Measurements from ENCODE around the gene TPST2. TPM values are rescaled to one million over a fixed set of nuclear protein-coding genes. Genes with fewer than 3 reads are reported as not detected.
A peak's percentile ranks its signal among the peaks of the same experiment; 100 is the strongest.

Gene TPST2
- total and polyA plus RNA-seq, 12 donors: 15.7 to 167 (median 57.0) TPM

DNA sequence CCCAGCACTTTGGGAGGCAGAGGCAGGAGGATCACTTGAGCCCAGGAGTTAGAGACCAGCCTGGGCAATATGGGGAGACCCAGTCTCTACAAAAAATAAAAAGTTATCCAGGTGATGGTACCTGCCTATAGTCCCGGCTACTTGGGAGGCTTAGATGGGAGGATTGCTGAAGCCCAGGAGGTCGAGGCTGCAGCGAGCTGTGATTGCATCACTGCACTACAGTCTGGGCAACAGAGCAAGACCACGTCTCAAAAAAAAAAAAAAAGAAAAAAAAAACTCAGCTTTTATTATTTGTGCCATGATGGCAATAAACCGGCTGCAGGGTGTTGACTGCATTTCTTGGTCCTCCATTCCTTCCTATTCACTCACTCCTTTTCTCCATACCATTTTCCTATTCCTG, 44.1 kb downstream of the TPST2 start:
- Histone ChIP-seq H3K27me3 (no peaks in the 10 kb centered on the region), H3K27ac (no peak overlapping the region), H3K36me3 (replicated peaks in 1 of 2) (peaks cover 0 to 9% of the 10 kb centered on the region in 2 donors), H3K4me1 (replicated peaks in 1 of 2) (peaks cover 27 to 28% of the 10 kb centered on the region in 2 donors), H3K4me3 (no peak overlapping the region), H3K9me3 (replicated peaks in 1 of 3) (no peaks in the 10 kb centered on the region)
- 79 to 87% (median 82%) methylated on average over 5 of the region's 5 CpGs for WGBS, 4 donors
- intact Hi-C loops (cut with DNase I): no loop called here
- no peak for TF ChIP-seq POLR2A (IDR thresholded peaks at IDR 0.05)
- TF ChIP-seq, protein P1, sequence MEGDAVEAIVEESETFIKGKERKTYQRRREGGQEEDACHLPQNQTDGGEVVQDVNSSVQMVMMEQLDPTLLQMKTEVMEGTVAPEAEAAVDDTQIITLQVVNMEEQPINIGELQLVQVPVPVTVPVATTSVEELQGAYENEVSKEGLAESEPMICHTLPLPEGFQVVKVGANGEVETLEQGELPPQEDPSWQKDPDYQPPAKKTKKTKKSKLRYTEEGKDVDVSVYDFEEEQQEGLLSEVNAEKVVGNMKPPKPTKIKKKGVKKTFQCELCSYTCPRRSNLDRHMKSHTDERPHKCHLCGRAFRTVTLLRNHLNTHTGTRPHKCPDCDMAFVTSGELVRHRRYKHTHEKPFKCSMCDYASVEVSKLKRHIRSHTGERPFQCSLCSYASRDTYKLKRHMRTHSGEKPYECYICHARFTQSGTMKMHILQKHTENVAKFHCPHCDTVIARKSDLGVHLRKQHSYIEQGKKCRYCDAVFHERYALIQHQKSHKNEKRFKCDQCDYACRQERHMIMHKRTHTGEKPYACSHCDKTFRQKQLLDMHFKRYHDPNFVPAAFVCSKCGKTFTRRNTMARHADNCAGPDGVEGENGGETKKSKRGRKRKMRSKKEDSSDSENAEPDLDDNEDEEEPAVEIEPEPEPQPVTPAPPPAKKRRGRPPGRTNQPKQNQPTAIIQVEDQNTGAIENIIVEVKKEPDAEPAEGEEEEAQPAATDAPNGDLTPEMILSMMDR (IDR thresholded peaks at IDR 0.05): no peak
- DNase-seq: no peak

DNA sequence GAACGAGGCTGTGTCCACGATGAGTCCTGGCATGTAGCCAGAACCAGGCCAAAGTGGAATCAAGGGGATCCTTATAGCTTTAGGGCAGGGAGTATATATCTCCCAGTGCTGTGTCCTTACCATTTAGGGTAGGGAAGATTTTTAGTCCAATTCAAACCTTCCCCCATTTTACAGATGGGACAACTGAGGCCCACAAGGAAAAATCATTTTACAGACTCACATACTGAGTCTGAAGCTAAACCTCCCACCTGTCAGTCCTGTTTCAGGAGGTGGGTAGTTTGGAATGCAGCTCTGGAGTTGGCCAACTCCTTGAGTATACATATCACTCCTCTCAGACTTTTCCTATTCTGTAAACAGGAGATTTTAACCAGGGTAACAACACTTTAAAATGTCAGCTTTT, 44.5 kb downstream of the TPST2 start:
- 50 to 81% (median 72%) methylated on average over 2 of the region's 2 CpGs for WGBS, 4 donors
- Histone ChIP-seq H3K27me3 (no peaks in the 10 kb centered on the region), H3K9me3 (replicated peaks in 1 of 3) (no peaks in the 10 kb centered on the region), H3K4me3 (no peak overlapping the region), H3K36me3 (replicated peaks in 1 of 2) (peaks cover 0 to 13% of the 10 kb centered on the region in 2 donors), H3K4me1 (replicated peaks in 1 of 2) (peaks cover 22 to 24% of the 10 kb centered on the region in 2 donors), H3K27ac (no peak overlapping the region)
- no peak for DNase-seq
- no peak for TF ChIP-seq POLR2A (IDR thresholded peaks at IDR 0.05)
- TF ChIP-seq, protein P1 (IDR thresholded peaks at IDR 0.05): no peak
- intact Hi-C loops (cut with DNase I): no loop called here

DNA sequence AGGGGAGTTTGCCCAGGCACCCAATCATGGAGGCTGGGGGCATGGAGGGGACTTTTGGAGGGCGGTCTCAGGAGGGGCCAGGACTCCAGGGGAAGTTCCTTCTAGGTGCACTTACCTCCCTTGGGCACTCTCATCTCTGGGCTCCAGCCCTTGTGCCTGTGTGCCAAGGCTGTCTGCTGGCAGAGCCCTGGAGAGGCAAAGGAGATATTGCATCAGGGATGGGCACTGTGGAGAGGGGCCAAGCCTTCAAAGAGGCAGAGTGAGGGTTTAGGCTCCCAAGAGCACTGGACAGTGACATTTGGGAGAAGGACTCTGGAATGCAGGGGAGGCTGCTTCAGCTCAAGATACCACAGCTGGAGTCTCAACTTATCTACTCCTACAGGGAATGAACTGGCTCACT, 45.4 kb downstream of the TPST2 start:
- H3K36me3 ChIP-seq (replicated peaks in 1 of 2): peaks cover 0 to 22% of the 10 kb centered on the region in 2 donors
- peak in 3 of 7 donors; percentile 45 to 57 (median 53) for DNase-seq
- TF ChIP-seq, protein P1 (IDR thresholded peaks at IDR 0.05): no peak
- TF ChIP-seq POLR2A (IDR thresholded peaks at IDR 0.05): no peak
- H3K4me1 ChIP-seq (replicated peaks in 1 of 2): peaks cover 16 to 20% of the 10 kb centered on the region in 2 donors
- intact Hi-C loops (cut with DNase I): no loop called here
- H3K27me3 ChIP-seq: no peaks in the 10 kb centered on the region
- H3K4me3 ChIP-seq: no peak overlapping the region
- H3K27ac ChIP-seq: peak overlapping the region in 2 of 5 donors; percentile 15 to 39
- no peaks in the 10 kb centered on the region for H3K9me3 ChIP-seq (replicated peaks in 1 of 3)
- WGBS, 4 donors: 94 to 100% (median 98%) methylated on average over 1 of the region's 1 CpG

DNA sequence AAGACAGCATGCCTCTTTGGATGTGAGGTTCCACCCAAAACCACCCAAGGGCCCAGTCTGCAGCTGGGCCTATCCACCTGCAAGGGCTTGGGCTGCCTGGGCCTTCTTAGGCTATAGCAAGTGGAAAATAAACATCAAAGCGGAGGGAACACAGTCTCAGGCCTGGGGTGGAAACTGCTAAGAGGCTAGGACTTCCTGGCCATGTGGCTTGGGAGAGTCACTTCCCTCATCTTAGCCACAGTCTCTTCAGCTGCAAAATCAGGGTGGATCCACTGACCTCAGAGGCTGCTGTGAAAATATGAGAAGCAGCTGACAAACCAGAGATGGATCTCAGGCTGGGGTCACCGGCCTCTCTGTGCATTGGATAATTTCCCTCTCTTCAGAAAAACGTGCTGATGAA, 47.1 kb downstream of the TPST2 start:
- TF ChIP-seq, protein P1 (IDR thresholded peaks at IDR 0.05): no peak
- no peak for TF ChIP-seq POLR2A (IDR thresholded peaks at IDR 0.05)
- intact Hi-C loops (cut with DNase I): no loop called here

More for the DNA sequence above, 47.1 kb downstream of the TPST2 start:
- Histone ChIP-seq H3K36me3 (replicated peaks in 1 of 2) (peaks cover 0 to 26% of the 10 kb centered on the region in 2 donors), H3K27me3 (no peaks in the 10 kb centered on the region), H3K27ac (peak overlapping the region in 3 of 5 donors; percentile 38 to 66 (median 40)), H3K4me3 (no peak overlapping the region), H3K9me3 (replicated peaks in 1 of 3) (no peaks in the 10 kb centered on the region), H3K4me1 (replicated peaks in 1 of 2) (peaks cover 16 to 20% of the 10 kb centered on the region in 2 donors)
- DNase-seq: peak in 1 of 7 donors; percentile 27
- WGBS, 4 donors: 45 to 80% (median 63%) methylated on average over 1 to 3 of the region's 3 CpGs

All from adrenal gland (tissue), 12 donors.